Hepatocyte (in vitro differentiated cells): Measurements from ENCODE around the gene C2CD4A.

Experiments used
- CTCF ChIP-seq: fragments of 200-600 bp; sonication (generic); IDR thresholded peaks from 2 replicates; pipeline ENCODE4 v1.5.1; 2016; ENCODE audit warnings: antibody characterized with exemption, mild to moderate bottlenecking; ENCODE audit not compliant: poor library complexity
- EZH2 ChIP-seq: fragments of 200-600 bp; sonication (generic); IDR thresholded peaks from 2 replicates; pipeline ENCODE4 v1.6.1; 2016; ENCODE audit warnings: antibody characterized with exemption, mild to moderate bottlenecking, borderline replicate concordance
- EZH2phosphoT487 ChIP-seq: fragments of 200-600 bp; sonication (generic); IDR thresholded peaks from one replicate; pipeline ENCODE4 v1.6.1; 2018; ENCODE audit warnings: antibody characterized with exemption, mild to moderate bottlenecking, low read depth, moderate library complexity; ENCODE audit not compliant: unreplicated experiment, severe bottlenecking

- no peak for TF ChIP-seq CTCF
- no peak for TF ChIP-seq EZH2
- no peak for TF ChIP-seq EZH2phosphoT487
These were observed 22.8 kb downstream of the C2CD4A start for GRCh38 chr15:62089616-62090015.
